Fibroblast of lung (primary cell): ENCODE measurements around the gene PDILT.

Experiments used
- CTCF ChIP-seq, 2 donors: IDR thresholded peaks in 1 of 2; conservative IDR thresholded peaks in 1 of 2; 1 replicate in 1 of 2; 2 replicates in 1 of 2; pipeline ENCODE4 v1.5.1; 2011 to 2012; ENCODE audit warnings: low read length in 2 of 2, control low read depth in 1 of 2, inconsistent platforms in 1 of 2, low read depth in 1 of 2, mild to moderate bottlenecking in 1 of 2
- EZH2 ChIP-seq: IDR thresholded peaks from 2 replicates; pipeline ENCODE4 v1.5.1; 2012; ENCODE audit warnings: low read length, control low read depth, mild to moderate bottlenecking; ENCODE audit errors: missing control alignments

GRCh38 chr16:20313741-20314140 lies 90.8 kb downstream of the PDILT start:
- TF ChIP-seq CTCF (conservative IDR thresholded peaks at IDR 0.05 in 1 of 2, IDR thresholded peaks at IDR 0.05 in 1 of 2; ENCODE audit: low read depth in 1 of 2, low read length in 2 of 2) (no peak), EZH2 (no peak)
